ENCODE data around the gene LMAN1. TPM values are rescaled to one million over a fixed set of nuclear protein-coding genes. Genes with fewer than 3 reads are reported as not detected.
A peak's percentile ranks its signal among the peaks of the same experiment; 100 is the strongest.

LMAN1 gene
- 10 to 100 TPM; 42.7 to 54.1 (median 48.5) TPM for total RNA-seq
- long read RNA-seq, donor 1, full-length matches to known transcripts: 20 of 31 reads
- long read RNA-seq, donor 1, partial matches to known transcripts: 8 of 31 reads
- long read RNA-seq, donor 1, other reads (novel, unspliced or antisense): 3 of 31 reads
- long read RNA-seq, donor 2, full-length matches to known transcripts: 1 of 20 reads
- long read RNA-seq, donor 2, partial matches to known transcripts: 18 of 20 reads
- long read RNA-seq, donor 2, other reads (novel, unspliced or antisense): 1 of 20 reads

- Histone ChIP-seq H3K9me3 (no peaks in the 10 kb centered on the region), H3K4me3 (peak within 1 kb of the TSS; percentile 88), H3K36me3 (ENCODE audit: low read depth) (no peaks in the 10 kb centered on the region), H3K4me1 (ENCODE audit: low read depth) (no peaks in the 10 kb centered on the region)
- intact Hi-C loops (cut with DNase I, micrococcal nuclease): no loop called here
- no peak for TF ChIP-seq CTCF (IDR thresholded peaks at IDR 0.05)
- DNase-seq (peak; percentile 96), ATAC-seq (peak; percentile 99)
Measured at GRCh38 chr18:59358712-59359575, at the start of gene LMAN1. Gene LMAN1 (minus strand): TSS chr18:59359265. CDS start chr18:59359244, 21 bp downstream.

DNA sequence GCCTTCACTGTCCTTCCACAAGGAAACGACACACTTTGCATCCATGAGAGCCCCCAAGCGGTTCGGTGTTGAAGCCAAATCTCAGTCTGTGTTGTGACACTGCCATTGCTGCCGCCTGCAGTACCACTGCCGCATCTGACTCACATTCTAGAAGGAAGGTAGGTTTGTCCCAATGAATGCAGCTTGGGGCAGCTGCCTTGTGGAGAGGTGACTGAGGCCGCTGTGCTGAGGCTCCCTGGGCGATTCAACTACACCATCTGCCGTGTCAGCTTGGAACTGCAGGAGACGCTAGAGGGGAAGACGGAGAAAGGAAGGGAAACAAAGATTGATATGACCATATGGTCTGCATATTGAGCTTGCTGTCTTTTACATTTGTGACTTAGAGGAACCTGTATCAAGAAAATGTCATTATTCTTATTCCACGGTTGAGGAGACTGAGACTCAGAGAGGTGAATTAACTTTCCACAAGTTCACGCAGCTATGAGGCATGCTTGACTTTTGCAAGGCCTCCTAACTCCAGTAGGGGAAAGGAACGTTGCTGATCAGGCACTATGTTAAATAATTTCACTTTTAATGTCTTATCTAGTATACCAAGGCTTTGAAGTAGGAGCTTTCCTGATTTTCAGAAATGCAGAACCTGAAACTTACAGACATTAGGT is 43.5 kb upstream of the LMAN1 start:
- H3K36me3 ChIP-seq (ENCODE audit: low read depth): no peaks in the 10 kb centered on the region
- DNase-seq: peak; percentile 52 to 79 (median 78)
- no peaks in the 10 kb centered on the region for H3K4me1 ChIP-seq (ENCODE audit: low read depth)
- intact Hi-C loops (cut with DNase I, micrococcal nuclease): loop anchor here (5.0 kb wide), 2 partner anchors 95 to 155 kb away; no protein-coding TSS in a partner anchor
- no peaks in the 10 kb centered on the region for H3K9me3 ChIP-seq
- peak; percentile 96 for ATAC-seq
- H3K4me3 ChIP-seq: no peak overlapping the region
- peak; percentile 82 for TF ChIP-seq CTCF (IDR thresholded peaks at IDR 0.05)

DNA sequence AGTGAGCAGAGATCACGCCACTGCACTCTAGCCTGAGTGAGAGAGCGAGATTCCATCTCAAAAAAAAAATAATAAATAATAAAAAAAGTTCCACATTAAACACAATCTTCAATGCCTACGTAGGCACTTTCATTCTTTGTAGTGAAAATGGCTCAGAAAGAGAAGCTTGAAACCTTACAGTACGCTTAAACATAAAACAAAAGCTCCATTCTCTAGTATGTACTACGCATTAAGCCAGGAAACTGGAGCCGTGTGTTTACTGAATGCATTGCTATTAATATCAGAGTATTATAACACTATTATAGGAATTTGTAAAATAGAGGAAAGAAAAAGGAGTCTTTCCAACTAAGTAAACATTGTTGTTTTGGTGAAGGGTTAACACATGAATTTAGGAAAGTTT is 41.3 kb upstream of the LMAN1 start:
- intact Hi-C loops (cut with DNase I, micrococcal nuclease): loop anchor here (5.0 kb wide), 2 partner anchors 93 to 153 kb away; no protein-coding TSS in a partner anchor
- no peaks in the 10 kb centered on the region for H3K9me3 ChIP-seq
- TF ChIP-seq CTCF (IDR thresholded peaks at IDR 0.05): no peak

DNA sequence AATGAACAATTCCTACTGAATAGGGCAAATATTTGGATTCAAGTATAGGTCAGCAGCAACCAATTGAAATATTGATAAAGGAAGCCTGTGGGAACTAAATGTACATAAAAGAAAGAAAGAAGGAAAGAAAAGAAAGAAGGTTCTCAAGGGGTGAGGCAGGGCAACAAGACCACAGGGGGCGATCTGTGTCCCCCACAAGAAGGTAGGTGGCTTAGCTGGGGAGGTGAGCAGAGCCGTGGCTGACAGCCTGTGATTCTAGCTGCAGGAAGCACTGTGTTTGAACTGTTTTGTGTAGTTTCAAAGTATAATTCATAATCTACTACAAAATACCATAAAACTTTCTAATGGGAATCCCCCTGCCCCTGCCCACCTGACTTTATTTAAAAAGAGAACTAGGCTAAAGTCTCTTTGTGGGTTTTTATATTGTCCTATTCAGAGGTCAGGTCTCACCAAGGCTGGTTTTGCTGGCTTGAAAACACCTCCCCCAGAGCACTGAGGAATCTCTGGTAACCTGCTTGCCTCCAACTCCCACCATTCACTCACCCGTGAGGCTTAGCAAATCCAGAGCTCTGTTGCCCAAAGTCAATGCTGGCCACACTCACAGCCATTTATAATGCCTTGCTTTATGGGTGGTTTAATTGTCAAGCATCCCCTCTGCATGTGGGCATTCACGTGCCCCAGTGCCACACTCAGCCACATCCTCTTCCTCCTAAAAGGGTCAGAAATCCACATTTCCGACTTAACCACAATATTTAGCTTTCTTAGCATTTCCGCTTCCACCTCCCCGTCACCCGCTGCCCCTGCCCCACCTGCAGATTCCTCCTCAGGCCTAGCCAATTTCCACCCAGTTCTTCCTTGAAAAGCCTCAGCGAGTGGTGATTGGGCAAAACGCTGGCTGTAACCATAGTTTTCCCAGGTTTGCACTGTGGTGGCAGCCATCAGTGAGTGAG is 36.4 kb upstream of the LMAN1 start:
- no peaks in the 10 kb centered on the region for H3K36me3 ChIP-seq (ENCODE audit: low read depth)
- no peaks in the 10 kb centered on the region for H3K4me1 ChIP-seq (ENCODE audit: low read depth)
- TF ChIP-seq CTCF (IDR thresholded peaks at IDR 0.05): no peak
- intact Hi-C loops (cut with DNase I, micrococcal nuclease): no loop called here
- no peak overlapping the region for H3K4me3 ChIP-seq
- no peaks in the 10 kb centered on the region for H3K9me3 ChIP-seq
- no peak for ATAC-seq
- DNase-seq: no peak

More for the DNA sequence above, 41.3 kb upstream of the LMAN1 start:
- Histone ChIP-seq H3K4me1 (ENCODE audit: low read depth) (no peaks in the 10 kb centered on the region), H3K36me3 (ENCODE audit: low read depth) (no peaks in the 10 kb centered on the region), H3K4me3 (no peak overlapping the region)
- ATAC-seq (no peak), DNase-seq (no peak)

GRCh38 chr18:59393381-59393780 is 34.3 kb upstream of the LMAN1 start:
- H3K4me3 ChIP-seq: no peak overlapping the region
- no peaks in the 10 kb centered on the region for H3K36me3 ChIP-seq (ENCODE audit: low read depth)
- TF ChIP-seq CTCF (IDR thresholded peaks at IDR 0.05): no peak
- H3K9me3 ChIP-seq: no peaks in the 10 kb centered on the region
- intact Hi-C loops (cut with DNase I, micrococcal nuclease): no loop called here
- H3K4me1 ChIP-seq (ENCODE audit: low read depth): no peaks in the 10 kb centered on the region
- no peak for DNase-seq
- no peak for ATAC-seq
